Chondrocyte (in vitro differentiated cells): Measurements from ENCODE around the gene MAPK8IP3. TPM values are rescaled to one million over a fixed set of nuclear protein-coding genes. Genes with fewer than 3 reads are reported as not detected.
"Not testable (repeated sequence)": the region's sequence is repeated elsewhere in the genome, so short reads cannot be mapped to it uniquely, and the experiment has no call there.

Experiments used
- DNase-seq: peaks from one replicate; pipeline ENCODE4 v3.0.0; 2021; ENCODE audit warnings: mixed read lengths, low spot score
- H3K27ac Mint-ChIP-seq: one replicate; pipeline ENCODE4 v1.8.0; 2021; ENCODE audit warnings: mild to moderate bottlenecking, moderate library complexity, mixed read lengths; ENCODE audit not compliant: unreplicated experiment
- H3K27me3 Mint-ChIP-seq: 2 replicates; pipeline ENCODE4 v1.8.0; 2021; ENCODE audit warnings: low read depth, mixed read lengths
- H3K36me3 Mint-ChIP-seq: 2 replicates; pipeline ENCODE4 v1.8.0; 2021; ENCODE audit warnings: low read depth, mixed read lengths
- H3K4me1 Mint-ChIP-seq: 2 replicates; pipeline ENCODE4 v1.8.0; 2021; ENCODE audit warnings: low read depth, mild to moderate bottlenecking, mixed read lengths
- H3K4me3 Mint-ChIP-seq: one replicate; pipeline ENCODE4 v1.8.0; 2021; ENCODE audit warnings: mild to moderate bottlenecking, moderate library complexity, mixed read lengths; ENCODE audit not compliant: unreplicated experiment
- H3K9me3 Mint-ChIP-seq: 2 replicates; pipeline ENCODE4 v1.8.0; 2021; ENCODE audit warnings: low read depth, mixed read lengths
- CTCF ChIP-seq: fragments of 200-600 bp; sonication (generic); IDR thresholded peaks from 2 replicates; pipeline ENCODE4 v1.5.0; 2021; ENCODE audit warnings: antibody characterized with exemption, mild to moderate bottlenecking, moderate library complexity
- total RNA-seq: library from RNA; stranded (reverse); gene quantifications from 3 replicates; pipeline ENCODE4 v1.2.1, GENCODE V29; 2021

MAPK8IP3 gene
- total RNA-seq, 1 donor from 2014 or later: 53.8 TPM

GRCh38 chr16:1792836-1793577 lies 87.0 kb downstream of the MAPK8IP3 start:
- peak; percentile 93 for DNase-seq
- peaks cover 7% of the 10 kb centered on the region for H3K9me3 Mint-ChIP-seq
- H3K4me1 Mint-ChIP-seq: no peaks in the 10 kb centered on the region
- TF ChIP-seq CTCF: no peak
- no peak overlapping the region for H3K4me3 Mint-ChIP-seq
- peaks cover 4% of the 10 kb centered on the region for H3K36me3 Mint-ChIP-seq
- H3K27ac Mint-ChIP-seq: no peak overlapping the region
- H3K27me3 Mint-ChIP-seq: no peaks in the 10 kb centered on the region

- TF ChIP-seq CTCF: no peak
- H3K27me3 Mint-ChIP-seq: no peaks in the 10 kb centered on the region
- H3K27ac Mint-ChIP-seq: no peak within 1 kb of the TSS
- no peak within 1 kb of the TSS for H3K4me3 Mint-ChIP-seq
- peaks cover 8% of the 10 kb centered on the region for H3K9me3 Mint-ChIP-seq
- H3K36me3 Mint-ChIP-seq: peaks cover 4% of the 10 kb centered on the region
- no peak for DNase-seq
- H3K4me1 Mint-ChIP-seq: no peaks in the 10 kb centered on the region
Observed at GRCh38 chr16:1793578-1794220, 87.7 kb downstream of the MAPK8IP3 start, which contains the start of gene IGFALS. Gene IGFALS (minus strand): TSS chr16:1793705. CDS start chr16:1793652, 53 bp downstream.

- H3K4me1 Mint-ChIP-seq: no peaks in the 10 kb centered on the region
- no peak for TF ChIP-seq CTCF
- H3K36me3 Mint-ChIP-seq: peaks cover 3% of the 10 kb centered on the region
- no peak overlapping the region for H3K27ac Mint-ChIP-seq
- H3K4me3 Mint-ChIP-seq: no peak overlapping the region
- H3K27me3 Mint-ChIP-seq: no peaks in the 10 kb centered on the region
- DNase-seq: no peak
- peaks cover 14% of the 10 kb centered on the region for H3K9me3 Mint-ChIP-seq
Observed at GRCh38 chr16:1794221-1794871, 88.4 kb downstream of the MAPK8IP3 start.

- TF ChIP-seq CTCF: no peak
- Mint-ChIP-seq H3K4me3 (no peak overlapping the region), H3K27me3 (no peaks in the 10 kb centered on the region), H3K27ac (no peak overlapping the region), H3K4me1 (no peaks in the 10 kb centered on the region), H3K36me3 (peaks cover 3% of the 10 kb centered on the region), H3K9me3 (peaks cover 17% of the 10 kb centered on the region)
- no peak for DNase-seq
Observed at GRCh38 chr16:1794908-1795666, 89.1 kb downstream of the MAPK8IP3 start.

GRCh38 chr16:1799263-1799662 lies 93.3 kb downstream of the MAPK8IP3 start:
- H3K36me3 Mint-ChIP-seq, H3K27me3 Mint-ChIP-seq, H3K4me1 Mint-ChIP-seq, H3K4me3 Mint-ChIP-seq, H3K27ac Mint-ChIP-seq, DNase-seq: not testable (repeated sequence)
- peaks cover 17% of the 10 kb centered on the region for H3K9me3 Mint-ChIP-seq
